ENCODE data around the gene ZNF516.

ZNF516 gene

DNA sequence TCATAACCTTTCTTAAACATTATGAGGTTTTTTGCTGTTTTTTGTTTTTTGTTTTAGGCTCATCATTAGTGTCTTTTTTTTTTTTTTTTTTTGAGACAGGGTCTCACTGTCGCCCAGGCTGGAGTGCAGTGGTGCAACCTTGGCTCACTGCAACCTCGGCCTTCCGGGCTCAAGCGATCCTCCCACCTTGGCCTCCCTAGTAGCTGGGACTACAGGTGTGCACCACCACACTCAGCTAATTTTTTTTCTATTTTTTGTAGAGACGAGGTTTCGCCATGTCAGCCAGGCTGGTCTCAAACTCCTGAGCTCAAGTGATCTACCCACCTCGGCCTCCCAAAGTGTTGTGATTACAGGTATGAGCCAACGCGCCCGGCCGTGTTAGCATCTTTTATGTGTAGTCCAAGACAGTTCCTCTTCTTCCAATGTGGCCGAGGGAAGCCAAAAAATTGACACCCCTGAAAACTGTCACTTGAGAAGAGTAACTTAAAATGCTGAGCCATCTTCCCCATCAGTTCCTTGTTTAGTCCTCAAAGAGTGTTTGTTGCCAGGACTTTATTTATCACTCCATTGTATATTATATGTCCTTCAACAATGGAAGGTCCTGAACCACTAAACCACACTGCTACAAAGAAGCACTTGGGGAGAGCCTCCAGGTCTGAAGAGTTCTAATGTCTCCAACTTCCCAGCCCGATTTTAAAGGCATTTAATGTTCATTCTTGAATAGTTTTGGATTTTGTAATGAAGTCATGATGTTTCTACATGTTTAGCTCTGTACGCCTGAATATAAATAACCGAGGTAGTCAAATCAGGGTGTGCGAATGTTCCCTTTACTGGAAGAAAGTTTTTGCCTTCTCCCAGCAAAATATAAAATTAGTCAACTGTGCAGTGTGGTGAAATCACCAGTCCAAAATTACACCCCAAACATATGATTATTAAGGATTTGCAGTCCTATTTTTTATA, 26.4 kb downstream of the ZNF516 start:
- DNase-seq (ENCODE audit: low read depth): no peak

DNA sequence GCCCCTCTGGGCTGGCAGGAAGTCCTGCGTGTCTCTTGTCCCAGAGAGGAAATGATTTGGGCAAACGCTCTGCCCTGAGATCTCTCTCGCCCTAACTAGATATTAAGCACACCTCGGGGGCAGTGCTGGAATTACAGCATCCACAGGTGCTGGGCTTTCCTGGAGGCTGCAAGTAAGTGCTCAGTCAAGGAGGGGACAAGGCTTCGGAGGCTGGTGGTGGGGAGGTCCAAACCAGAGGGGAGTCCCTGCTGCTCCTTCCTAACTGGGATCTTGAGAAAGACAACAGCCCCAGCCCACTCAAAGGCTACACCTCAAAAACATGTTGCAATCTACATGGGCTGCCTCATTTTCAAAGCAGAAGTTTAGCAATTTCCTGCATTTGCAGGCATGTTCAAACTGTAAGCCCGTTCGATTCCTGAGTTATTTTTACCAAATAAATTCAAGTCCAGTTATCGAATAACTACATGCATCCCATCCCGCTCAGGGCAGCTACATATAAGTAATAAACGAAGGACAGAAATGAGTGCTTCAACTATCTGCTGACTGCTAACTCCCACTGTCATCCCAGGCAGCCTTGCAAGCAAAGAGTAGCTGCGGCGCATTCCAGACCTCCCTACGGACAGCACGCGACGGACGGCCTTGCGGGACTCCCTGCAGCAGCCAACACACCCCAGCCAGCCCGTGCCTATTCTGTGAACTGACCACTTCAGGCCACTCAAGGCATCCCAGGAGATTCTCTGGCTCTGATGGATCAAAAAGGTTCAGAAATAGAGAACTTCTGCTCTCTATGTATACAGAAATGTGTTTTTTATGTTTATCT, 27.5 kb downstream of the ZNF516 start:
- no peak for DNase-seq (ENCODE audit: low read depth)

DNA sequence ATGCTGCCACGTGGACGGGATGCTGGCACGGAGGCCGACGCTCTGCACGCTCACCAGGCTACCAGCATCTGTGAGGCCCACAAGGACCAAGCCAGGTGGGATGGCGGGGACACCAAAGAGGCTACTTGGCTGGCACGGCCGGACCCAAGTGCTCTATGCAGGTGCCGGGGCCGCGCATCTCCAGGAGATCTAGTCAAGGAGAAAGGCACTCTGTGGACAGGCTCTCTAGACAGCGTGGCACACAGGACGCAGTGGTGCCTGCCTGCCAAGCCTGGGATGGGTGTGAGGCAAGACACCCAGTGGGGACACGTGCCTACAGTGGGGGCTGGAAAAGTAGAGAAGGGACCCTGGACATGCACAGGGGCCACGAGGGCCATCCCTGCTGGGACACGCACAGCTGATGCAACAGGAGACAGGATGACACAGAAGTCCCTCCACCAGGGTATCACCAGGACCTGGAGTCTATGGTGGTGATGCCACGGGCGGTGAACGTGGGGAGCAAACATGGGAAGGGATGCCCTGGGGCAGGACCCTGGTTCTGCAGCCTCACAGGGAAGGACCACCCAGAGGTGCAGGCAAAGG, 28.5 kb downstream of the ZNF516 start:
- no peak for DNase-seq (ENCODE audit: low read depth)

DNA sequence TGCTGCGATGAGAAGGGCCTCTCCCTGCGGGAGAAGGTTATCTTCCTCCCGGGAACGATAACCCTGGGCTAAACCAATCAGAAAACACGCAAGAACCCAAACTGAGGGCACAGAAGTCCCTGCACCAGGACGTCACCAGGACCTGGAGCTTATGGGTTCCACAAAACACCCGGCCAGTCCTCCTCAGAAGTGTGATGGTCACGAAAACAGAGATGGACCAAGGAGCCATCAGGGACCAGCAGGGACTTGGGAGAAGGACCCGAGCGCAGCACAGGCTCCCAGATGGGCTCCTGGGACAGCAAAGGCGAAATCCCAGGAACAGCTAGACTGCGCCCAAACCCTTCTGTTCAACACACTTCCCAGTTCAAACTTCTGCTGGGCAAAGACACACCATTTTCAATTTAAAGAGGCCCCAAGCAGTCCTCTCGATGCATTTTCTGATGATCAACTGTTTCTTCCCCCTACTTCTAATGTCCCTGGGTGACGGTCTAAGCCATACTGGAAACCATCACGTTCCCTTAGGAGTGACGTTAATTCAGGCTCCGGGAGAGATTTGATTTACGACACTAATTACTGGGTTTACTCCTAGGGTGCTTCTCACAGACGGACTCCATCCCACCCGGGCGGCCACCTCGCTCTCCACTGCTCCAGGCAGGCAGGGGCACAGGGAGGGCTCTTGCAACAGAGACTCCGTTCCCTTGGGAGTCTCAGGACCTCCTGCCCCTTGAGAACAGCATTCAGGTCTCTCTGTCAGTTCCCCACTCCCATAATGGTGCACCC, 29.2 kb downstream of the ZNF516 start:
- DNase-seq (ENCODE audit: low read depth): no peak

DNA sequence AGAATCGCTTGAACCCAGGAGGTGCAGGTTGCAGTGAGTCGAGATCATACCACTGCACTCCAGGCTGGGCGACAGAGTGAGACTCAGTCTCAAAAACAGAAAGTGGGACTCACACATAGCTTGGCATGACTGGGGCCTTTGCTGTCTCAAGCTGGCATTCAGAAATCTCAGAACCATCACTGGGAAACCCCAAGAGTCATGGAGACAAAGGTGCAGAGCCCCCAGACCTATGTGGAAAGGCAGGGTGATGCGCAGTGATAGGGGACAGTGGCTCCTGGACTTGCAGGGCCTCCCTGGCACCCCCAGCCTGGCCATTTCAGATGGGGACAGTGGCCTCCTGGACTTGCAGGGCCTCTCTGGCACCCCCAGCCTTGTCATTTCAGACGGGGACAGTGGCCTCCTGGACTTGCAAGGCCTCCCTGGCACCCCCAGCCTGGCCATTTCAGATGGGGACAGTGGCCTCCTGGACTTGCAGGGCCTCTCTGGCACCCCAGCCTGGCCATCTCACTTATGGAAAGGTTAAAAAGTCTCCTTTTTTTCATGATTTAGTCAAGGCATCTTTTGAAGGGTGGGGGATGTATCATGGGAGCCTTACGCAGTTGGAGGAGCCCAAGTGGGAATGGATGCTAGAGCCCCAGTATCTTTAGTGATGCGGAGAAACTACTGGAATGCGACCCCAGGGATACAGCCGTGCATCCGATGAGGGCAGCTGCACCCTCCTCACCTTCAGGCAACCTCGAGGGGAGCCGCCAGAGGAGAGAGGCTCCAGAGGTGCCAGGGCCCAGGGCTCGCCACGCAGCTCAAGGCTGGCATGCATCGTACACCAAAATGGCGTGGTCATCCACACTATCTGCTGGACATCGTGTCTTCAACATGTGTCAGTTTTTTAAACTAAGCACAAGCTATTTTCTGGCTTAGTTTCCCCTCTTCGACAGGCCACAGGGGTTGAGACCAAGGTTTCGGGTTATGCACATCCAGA, 30.5 kb downstream of the ZNF516 start:
- DNase-seq (ENCODE audit: low read depth): no peak

DNA sequence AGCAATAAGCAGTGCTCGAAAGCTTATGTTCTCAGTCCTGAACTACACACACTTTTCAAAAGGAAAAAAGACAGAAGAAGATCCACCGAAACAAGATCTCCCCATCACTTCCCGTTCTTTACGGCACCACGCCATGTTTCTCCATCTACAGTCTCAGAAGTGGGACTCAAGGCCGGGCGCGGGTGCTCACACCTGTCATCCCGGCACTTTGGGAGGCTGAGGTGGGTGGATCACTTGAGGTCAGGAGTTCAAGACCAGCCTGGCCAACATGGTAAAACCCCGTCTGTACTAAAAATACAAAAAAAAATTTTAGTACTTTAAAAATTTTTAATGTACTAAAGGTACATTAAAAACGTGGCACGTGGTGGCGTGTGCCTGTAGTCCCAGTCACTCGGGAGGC, 31.2 kb downstream of the ZNF516 start:
- DNase-seq (ENCODE audit: low read depth): no peak

DNA sequence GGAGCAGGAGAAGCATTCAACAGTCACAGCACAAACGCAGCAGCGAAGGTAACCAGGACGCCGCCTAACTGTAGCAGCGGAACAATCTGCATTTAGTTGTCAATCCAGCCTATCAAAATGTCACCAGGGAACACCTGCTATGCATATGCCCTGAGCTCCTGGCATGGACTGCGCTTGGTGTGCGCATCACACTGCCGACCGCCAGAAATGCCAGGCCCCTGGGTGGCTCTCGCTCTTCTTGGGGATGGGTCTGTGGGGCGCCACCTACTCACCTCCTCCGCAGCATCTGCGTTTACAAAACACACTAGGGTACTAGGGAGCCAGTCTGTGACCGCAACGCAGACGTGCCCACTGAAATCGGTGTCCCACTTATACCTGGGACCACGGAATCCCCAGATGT, 31.7 kb downstream of the ZNF516 start:
- no peak for DNase-seq (ENCODE audit: low read depth)

DNA sequence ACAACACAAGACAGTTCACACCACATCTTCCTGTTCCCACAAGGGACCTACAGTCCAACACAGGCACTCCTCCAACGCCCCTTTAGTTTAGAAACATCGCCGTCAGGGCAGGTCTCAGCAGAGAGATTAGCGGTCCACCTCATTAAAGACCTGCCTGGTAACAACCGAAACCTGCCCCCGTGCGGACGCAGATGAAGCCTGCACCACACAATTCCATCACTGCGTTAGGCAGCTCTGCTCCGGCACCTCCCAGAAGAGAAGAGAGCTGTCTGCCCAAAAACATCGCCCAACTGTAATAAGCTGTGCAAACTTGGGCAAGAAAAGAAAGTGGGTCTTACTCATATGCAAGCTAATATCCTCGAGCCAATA, 32.7 kb downstream of the ZNF516 start:
- no peak for DNase-seq (ENCODE audit: low read depth)

DNA sequence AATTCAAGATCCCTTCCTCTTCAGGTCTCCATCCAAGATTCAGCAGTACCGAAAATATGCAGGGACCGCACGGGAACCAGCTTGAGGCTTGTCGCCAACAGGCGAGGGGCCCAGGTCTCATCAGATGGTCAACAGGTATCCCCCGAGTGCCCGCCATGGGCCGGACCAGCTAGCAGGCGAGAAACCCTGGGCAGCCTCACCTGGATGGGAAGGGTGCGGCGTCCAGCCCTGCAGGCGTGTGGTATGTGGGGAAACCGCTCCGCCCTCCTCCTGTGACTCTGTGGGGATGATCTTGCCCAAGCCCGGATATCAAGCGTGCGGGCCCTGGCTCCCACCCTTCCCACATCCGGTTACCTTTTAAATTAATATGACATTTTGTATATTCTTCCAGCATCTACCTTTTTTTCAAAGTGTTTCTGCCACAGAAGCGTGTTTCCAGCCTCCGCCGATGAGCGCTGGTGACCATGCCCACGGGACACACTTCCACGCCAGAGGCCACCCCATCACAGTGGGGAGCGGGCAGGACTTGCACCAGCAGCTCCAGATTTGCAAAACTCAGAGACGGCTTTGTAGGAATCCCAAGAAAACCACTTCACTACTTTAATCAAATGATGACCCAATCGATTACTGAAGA, 33.2 kb downstream of the ZNF516 start:
- DNase-seq (ENCODE audit: low read depth): no peak

DNA sequence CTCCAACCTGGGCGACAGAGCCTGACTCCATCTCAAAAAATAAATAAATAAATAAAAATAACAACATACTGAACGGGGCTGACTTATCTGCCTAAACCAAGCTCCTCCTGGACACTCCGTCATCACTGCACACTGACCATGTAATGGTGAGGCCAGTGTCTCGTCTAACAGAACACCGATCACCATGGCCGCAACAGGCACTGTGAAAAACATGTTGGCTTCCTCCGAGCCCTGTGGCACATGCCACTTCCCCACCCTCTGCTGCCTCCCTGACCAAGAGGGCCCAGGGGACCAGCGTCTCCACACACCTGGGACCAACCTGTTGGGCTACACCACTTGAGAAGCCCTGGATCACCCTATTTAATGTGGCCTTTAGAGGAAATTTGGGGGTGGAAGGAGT, 33.9 kb downstream of the ZNF516 start:
- DNase-seq (ENCODE audit: low read depth): no peak

DNA sequence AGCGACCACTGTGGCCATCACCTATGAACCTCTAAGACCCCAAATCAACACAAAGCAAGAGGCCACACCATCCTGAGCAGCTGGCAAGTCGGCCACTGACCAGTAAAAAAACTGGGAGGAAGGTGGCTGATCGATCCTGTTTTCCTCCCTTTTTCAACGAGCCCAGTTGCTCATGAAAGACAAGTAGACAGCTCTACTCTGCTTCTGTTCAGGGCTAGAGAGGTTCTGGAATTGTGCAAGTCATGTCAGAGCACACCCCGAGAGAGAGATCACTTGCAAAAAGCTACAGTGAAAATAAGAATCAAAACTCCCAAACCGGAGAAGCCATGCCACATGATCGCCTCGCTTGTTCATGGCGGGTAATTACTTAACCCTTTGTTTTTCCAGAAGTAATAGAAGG, 34.6 kb downstream of the ZNF516 start:
- no peak for DNase-seq (ENCODE audit: low read depth)

DNA sequence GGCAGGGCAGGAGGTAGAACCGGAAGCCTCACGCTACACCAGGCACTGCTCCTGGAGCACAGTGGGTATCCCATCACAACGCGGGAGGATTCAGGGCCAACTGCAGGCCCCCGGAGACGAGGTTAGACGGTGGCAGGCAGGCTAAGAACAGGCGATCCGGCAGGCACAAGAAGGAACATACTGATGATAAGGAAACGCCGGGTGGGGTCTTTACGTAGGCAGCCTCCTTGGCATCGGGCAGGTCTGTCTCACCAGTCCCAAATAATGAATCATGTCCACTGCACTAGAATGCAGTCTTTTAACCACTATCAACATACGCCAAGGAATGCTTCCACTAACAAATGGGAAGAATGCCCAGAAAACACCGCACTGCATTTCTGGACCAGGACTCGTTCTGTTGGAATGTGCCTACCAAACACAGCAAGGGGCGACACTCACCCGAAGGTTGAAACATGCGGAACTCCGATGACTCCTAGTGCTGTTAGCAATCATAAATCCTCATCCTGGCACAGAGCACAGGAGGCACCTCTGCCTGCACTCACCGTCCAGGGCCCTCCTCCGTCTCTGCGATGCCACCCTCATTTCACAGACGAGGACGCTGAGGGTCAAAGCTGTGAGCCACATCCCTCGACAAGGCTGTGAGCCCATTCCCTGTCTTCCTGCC, 35.2 kb downstream of the ZNF516 start:
- DNase-seq (ENCODE audit: low read depth): no peak

DNA sequence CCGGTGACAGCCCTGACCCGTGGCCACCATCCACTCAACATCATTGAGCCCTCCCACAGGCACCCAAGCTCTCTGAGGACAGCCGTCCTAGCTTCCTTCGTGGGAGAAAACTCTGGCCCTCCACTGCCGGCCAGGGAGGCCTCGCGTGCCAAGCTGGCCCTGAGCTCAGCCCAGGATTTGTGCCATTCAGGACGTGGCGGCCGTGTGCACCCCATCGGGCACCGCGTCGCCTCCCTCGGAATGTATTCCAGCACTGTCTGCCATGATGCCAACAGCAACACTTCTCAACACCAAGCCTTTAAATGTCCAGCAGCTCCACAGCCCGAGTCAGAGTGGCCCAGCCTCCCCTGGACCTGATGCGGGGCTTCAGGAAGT, 35.7 kb downstream of the ZNF516 start:
- no peak for DNase-seq (ENCODE audit: low read depth)

DNA sequence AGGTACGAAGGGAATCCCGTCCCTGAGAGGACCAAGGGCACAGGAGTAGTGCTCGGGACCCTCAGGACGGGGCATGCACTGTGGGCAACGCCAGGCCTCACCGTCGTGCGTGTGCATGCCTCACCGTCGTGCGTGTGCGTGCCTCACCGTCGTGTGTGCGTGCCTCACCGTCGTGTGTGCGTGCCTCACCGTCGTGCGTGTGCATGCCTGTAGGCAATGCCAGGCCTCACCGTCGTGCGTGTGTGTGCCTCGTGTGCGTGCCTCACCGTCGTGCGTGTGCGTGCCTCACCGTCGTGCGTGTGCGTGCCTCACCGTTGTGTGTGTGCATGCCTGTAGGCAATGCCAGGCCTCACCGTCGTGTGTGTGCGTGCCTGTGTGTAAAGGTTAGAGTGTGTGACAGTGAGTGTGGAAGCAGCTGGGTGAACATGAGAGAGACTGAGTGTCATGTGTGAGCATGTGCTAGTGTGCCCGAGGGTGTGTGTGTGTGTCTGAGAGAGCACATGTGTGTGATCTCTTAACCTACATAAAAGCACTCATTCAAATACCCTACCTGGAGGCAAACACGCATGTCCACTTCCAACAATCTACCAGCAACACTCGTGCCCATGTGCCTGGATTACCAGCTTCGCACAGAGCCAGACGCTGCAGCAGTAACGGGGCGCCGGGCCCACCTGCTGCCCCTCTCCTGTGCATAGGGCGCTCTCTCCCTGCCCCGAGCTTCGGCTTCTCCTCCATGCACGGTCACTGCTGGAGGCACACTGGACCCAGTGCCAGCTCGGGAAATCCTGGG, 36.3 kb downstream of the ZNF516 start:
- no peak for DNase-seq (ENCODE audit: low read depth)

DNA sequence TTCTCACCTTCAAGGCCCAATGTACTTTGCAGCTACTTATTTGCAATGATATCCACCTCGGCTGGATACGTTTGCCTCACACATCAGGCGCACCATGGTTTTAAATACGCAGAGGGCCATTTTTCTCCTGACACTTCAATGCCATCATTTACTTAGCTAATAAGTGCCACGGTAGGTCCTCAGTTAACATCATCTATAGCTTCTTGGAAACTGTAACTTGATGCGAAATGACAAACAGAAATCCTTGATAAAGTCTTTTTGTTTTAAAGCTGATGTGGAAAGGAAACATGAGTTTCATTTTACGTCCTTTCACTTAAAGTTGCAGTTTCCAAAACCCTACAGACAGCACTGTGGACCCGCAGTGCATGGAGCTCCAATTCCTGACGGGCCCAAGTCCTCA, 37.1 kb downstream of the ZNF516 start:
- DNase-seq (ENCODE audit: low read depth): no peak

DNA sequence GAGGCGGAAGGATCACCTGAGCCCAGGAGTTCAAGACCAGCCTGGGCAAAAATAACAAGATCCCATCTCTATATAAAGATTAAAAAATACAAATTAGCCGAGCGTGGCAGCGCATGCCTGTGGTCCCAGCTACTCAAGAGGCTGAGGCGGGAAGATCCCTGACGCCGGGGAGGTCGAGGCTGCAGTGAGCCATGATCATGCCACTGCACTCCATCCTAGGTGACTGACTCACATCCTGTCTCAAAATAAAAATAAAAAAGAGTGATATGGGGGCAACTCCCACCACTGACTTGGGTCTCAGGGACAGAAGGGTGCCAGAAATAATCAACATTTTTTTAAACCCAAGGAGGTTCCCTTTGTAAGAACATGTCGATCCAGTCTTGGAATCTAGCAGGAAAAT, 37.6 kb downstream of the ZNF516 start:
- no peak for DNase-seq (ENCODE audit: low read depth)

DNA sequence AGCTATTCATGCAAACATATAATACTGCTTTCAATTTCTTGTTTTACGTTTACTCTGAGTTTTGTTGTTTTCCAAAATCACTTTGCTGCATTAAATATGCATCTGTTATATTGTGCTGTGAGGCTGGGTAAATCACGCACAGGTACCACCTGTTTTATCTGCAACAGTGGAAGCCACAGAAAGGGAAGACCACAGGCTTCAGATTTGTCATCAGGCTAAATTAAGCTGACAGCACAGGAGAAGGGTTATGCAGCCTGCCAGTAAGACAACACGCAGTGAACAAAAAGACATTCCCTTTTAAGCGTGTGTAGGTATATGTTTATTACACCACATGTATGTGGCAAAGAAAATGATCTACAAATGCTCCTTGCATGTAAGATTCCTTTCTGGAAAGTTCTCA, 38.2 kb downstream of the ZNF516 start:
- no peak for DNase-seq (ENCODE audit: low read depth)

DNA sequence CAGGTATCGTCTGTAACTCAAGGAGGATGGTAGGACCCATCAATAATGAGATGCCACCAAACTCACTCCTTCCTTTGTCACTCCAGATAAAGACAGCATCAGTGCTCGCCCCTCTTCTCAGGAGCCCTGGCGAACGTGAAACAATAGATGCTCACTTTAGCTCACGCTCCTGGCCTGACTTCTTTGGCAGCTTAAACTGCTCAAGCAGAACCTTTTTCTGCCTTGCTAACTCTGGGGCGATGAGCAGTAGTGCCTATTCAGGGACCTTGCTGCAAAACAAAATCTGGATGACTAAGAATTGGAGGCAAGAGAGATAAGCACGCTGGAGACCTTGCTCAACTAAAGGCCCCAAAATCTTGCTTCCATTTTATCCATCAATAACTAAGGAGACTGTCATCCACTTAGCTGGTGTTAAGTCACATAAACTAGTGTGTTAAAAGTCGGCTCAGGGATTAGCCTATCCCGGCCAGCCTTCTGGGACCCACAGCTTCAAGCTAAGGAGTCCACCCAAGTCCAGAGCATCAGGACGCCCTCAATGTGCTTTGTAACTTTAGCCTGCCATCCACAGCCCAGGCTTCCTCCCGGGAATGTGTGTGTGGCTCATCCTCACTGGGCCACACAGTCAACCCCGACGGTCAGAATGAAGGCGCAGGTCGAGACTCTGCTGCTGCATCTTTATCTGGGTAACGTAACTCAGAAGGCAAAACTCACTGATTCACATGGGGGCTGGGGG, 38.9 kb downstream of the ZNF516 start:
- DNase-seq (ENCODE audit: low read depth): no peak

Measured in activated T-cell treated with anti-CD3 and anti-CD28 coated beads for 48 hours (primary cell).